ENCODE results near the gene SETD5.

SETD5 gene

GRCh38 chr3:9399746-9400145, 2.3 kb downstream of the SETD5 start:
- TF ChIP-seq ZNF8 (CRISPR knock-in tag; IDR thresholded peaks at IDR 0.05), result no peak
- no peak for TF ChIP-seq ZNF565 (CRISPR knock-in tag; conservative IDR thresholded peaks at IDR 0.05; ENCODE audit: low read depth)
- TF ChIP-seq, protein P1, sequence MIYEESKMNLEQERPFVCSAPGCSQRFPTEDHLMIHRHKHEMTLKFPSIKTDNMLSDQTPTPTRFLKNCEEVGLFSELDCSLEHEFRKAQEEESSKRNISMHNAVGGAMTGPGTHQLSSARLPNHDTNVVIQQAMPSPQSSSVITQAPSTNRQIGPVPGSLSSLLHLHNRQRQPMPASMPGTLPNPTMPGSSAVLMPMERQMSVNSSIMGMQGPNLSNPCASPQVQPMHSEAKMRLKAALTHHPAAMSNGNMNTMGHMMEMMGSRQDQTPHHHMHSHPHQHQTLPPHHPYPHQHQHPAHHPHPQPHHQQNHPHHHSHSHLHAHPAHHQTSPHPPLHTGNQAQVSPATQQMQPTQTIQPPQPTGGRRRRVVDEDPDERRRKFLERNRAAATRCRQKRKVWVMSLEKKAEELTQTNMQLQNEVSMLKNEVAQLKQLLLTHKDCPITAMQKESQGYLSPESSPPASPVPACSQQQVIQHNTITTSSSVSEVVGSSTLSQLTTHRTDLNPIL (CRISPR knock-in tag; IDR thresholded peaks at IDR 0.05; ENCODE audit: low read depth), result no peak
- TF ChIP-seq ESRRG (CRISPR knock-in tag; IDR thresholded peaks at IDR 0.05), result no peak
- no peak for TF ChIP-seq ZFP30 (CRISPR knock-in tag; IDR thresholded peaks at IDR 0.05)
- TF ChIP-seq, protein P2, sequence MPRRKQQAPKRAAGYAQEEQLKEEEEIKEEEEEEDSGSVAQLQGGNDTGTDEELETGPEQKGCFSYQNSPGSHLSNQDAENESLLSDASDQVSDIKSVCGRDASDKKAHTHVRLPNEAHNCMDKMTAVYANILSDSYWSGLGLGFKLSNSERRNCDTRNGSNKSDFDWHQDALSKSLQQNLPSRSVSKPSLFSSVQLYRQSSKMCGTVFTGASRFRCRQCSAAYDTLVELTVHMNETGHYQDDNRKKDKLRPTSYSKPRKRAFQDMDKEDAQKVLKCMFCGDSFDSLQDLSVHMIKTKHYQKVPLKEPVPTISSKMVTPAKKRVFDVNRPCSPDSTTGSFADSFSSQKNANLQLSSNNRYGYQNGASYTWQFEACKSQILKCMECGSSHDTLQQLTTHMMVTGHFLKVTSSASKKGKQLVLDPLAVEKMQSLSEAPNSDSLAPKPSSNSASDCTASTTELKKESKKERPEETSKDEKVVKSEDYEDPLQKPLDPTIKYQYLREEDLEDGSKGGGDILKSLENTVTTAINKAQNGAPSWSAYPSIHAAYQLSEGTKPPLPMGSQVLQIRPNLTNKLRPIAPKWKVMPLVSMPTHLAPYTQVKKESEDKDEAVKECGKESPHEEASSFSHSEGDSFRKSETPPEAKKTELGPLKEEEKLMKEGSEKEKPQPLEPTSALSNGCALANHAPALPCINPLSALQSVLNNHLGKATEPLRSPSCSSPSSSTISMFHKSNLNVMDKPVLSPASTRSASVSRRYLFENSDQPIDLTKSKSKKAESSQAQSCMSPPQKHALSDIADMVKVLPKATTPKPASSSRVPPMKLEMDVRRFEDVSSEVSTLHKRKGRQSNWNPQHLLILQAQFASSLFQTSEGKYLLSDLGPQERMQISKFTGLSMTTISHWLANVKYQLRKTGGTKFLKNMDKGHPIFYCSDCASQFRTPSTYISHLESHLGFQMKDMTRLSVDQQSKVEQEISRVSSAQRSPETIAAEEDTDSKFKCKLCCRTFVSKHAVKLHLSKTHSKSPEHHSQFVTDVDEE (CRISPR knock-in tag; IDR thresholded peaks at IDR 0.05), result no peak
- TF ChIP-seq CSRNP3 (CRISPR knock-in tag; IDR thresholded peaks at IDR 0.05), result no peak
- TF ChIP-seq, protein P3, sequence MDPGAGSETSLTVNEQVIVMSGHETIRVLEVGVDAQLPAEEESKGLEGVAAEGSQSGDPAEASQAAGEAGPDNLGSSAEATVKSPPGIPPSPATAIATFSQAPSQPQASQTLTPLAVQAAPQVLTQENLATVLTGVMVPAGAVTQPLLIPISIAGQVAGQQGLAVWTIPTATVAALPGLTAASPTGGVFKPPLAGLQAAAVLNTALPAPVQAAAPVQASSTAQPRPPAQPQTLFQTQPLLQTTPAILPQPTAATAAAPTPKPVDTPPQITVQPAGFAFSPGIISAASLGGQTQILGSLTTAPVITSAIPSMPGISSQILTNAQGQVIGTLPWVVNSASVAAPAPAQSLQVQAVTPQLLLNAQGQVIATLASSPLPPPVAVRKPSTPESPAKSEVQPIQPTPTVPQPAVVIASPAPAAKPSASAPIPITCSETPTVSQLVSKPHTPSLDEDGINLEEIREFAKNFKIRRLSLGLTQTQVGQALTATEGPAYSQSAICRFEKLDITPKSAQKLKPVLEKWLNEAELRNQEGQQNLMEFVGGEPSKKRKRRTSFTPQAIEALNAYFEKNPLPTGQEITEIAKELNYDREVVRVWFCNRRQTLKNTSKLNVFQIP (CRISPR knock-in tag; IDR thresholded peaks at IDR 0.05; ENCODE audit: borderline replicate concordance, low read depth), result no peak
- TF ChIP-seq OSR1 (CRISPR knock-in tag; IDR thresholded peaks at IDR 0.05), result no peak
- no peak for TF ChIP-seq TOX (CRISPR knock-in tag; IDR thresholded peaks at IDR 0.05; ENCODE audit: borderline replicate concordance)
- TF ChIP-seq GLIS3 (CRISPR knock-in tag; IDR thresholded peaks at IDR 0.05), result no peak
- TF ChIP-seq ARNTL (CRISPR knock-in tag; IDR thresholded peaks at IDR 0.05; ENCODE audit: borderline replicate concordance, low read depth), result no peak
- no peak for TF ChIP-seq ZNF70 (CRISPR knock-in tag; IDR thresholded peaks at IDR 0.05)
- TF ChIP-seq SNAI2 (CRISPR knock-in tag; IDR thresholded peaks at IDR 0.05), result no peak
- no peak for TF ChIP-seq PATZ1 (CRISPR knock-in tag; IDR thresholded peaks at IDR 0.05; ENCODE audit: borderline replicate concordance)
- no peak for TF ChIP-seq TCF4 (CRISPR knock-in tag; IDR thresholded peaks at IDR 0.05; ENCODE audit: borderline replicate concordance)
- peak; percentile 35 for ATAC-seq

- no peak for ATAC-seq
- no peak for TF ChIP-seq ZNF8 (CRISPR knock-in tag; IDR thresholded peaks at IDR 0.05)
- TF ChIP-seq PATZ1 (CRISPR knock-in tag; IDR thresholded peaks at IDR 0.05; ENCODE audit: borderline replicate concordance), result no peak
- TF ChIP-seq BACH2 (CRISPR knock-in tag; IDR thresholded peaks at IDR 0.05; ENCODE audit: borderline replicate concordance), result no peak
- no peak for TF ChIP-seq ARNTL (CRISPR knock-in tag; IDR thresholded peaks at IDR 0.05; ENCODE audit: borderline replicate concordance, low read depth)
- no peak for TF ChIP-seq ESRRG (CRISPR knock-in tag; IDR thresholded peaks at IDR 0.05)
- no peak for TF ChIP-seq ISL1 (CRISPR knock-in tag; IDR thresholded peaks at IDR 0.05)
These were observed 3.2 kb downstream of the SETD5 start for GRCh38 chr3:9400616-9401015.

DNA sequence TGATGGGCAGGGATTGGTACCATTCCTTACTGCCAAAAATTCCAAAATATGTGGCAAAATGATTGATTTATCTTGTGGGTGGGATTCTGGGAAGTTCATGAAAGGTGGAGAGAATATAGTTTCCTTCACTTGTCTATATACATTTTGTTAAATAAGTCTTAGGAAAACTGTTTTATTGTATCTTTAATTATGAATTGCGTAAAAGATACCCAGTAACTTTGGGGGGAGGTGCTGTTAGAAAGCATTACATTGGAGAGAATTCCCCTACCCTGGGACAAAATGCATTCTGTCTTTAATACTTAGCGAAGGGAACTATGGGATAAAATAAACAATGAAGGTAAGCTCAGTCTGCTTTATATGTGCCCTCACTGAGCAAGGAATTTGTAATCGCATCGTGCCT, 4.6 kb downstream of the SETD5 start:
- ATAC-seq, result no peak
- no peak for TF ChIP-seq ZNF8 (CRISPR knock-in tag; IDR thresholded peaks at IDR 0.05)
- no peak for TF ChIP-seq PATZ1 (CRISPR knock-in tag; IDR thresholded peaks at IDR 0.05; ENCODE audit: borderline replicate concordance)
- TF ChIP-seq, protein P3 (CRISPR knock-in tag; IDR thresholded peaks at IDR 0.05; ENCODE audit: borderline replicate concordance, low read depth), result no peak
- TF ChIP-seq PPARA (CRISPR knock-in tag; IDR thresholded peaks at IDR 0.05; ENCODE audit: borderline replicate concordance), result no peak
- TF ChIP-seq ZFP30 (CRISPR knock-in tag; IDR thresholded peaks at IDR 0.05), result no peak
- no peak for TF ChIP-seq TOX (CRISPR knock-in tag; IDR thresholded peaks at IDR 0.05; ENCODE audit: borderline replicate concordance)
- TF ChIP-seq ESRRG (CRISPR knock-in tag; IDR thresholded peaks at IDR 0.05), result no peak
- TF ChIP-seq GLIS3 (CRISPR knock-in tag; IDR thresholded peaks at IDR 0.05), result no peak
- no peak for TF ChIP-seq ZNF565 (CRISPR knock-in tag; conservative IDR thresholded peaks at IDR 0.05; ENCODE audit: low read depth)
- TF ChIP-seq, protein P1 (CRISPR knock-in tag; IDR thresholded peaks at IDR 0.05; ENCODE audit: low read depth), result no peak
- TF ChIP-seq SNAI2 (CRISPR knock-in tag; IDR thresholded peaks at IDR 0.05), result no peak
